Loucy (cell line): ENCODE measurements around the gene ANO5.

Source experiments
- H2AFZ ChIP-seq: fragments of 200-600 bp; sonication (generic); 2 replicates; pipeline ENCODE4 v1.6.0; 2016; ENCODE audit warnings: antibody characterized with exemption, mild to moderate bottlenecking, low read length, moderate library complexity
- H3F3A ChIP-seq: fragments of 200-600 bp; 2 replicates; pipeline ENCODE4 v1.6.0; 2016; ENCODE audit warnings: antibody characterized with exemption, low read depth, mild to moderate bottlenecking
- H3K27me3 ChIP-seq: fragments of 200-600 bp; sonication (generic); 2 replicates; pipeline ENCODE4 v1.6.1; 2014; ENCODE audit warnings: low read length, mild to moderate bottlenecking; ENCODE audit not compliant: insufficient read depth, poor library complexity, severe bottlenecking
- H3K36me3 ChIP-seq: fragments of 200-600 bp; sonication (generic); 2 replicates; pipeline ENCODE4 v1.6.1; 2016; ENCODE audit warnings: low read length; ENCODE audit not compliant: insufficient read depth
- H3K4me1 ChIP-seq: fragments of 200-600 bp; sonication (generic); 2 replicates; pipeline ENCODE4 v1.5.1; 2014; ENCODE audit warnings: low read length, mild to moderate bottlenecking; ENCODE audit not compliant: insufficient read depth, poor library complexity, severe bottlenecking
- H3K4me2 ChIP-seq: fragments of 200-600 bp; sonication (generic); 2 replicates; pipeline ENCODE4 v1.6.0; 2014; ENCODE audit warnings: antibody characterized with exemption, low read length, low read depth, mild to moderate bottlenecking; ENCODE audit not compliant: poor library complexity, severe bottlenecking
- H3K4me3 ChIP-seq: fragments of 200-600 bp; sonication (generic); 2 replicates; pipeline ENCODE4 v1.5.1; 2014; ENCODE audit warnings: low read length, mild to moderate bottlenecking, mixed read lengths; ENCODE audit not compliant: poor library complexity, severe bottlenecking
- H3K79me2 ChIP-seq: fragments of 200-600 bp; sonication (generic); 2 replicates; pipeline ENCODE4 v1.6.1; 2014; ENCODE audit warnings: low read length; ENCODE audit not compliant: insufficient read depth
- H3K9ac ChIP-seq: fragments of 200-600 bp; sonication (generic); 2 replicates; pipeline ENCODE4 v1.6.0; 2014; ENCODE audit warnings: mild to moderate bottlenecking, low read depth, low read length, moderate library complexity; ENCODE audit not compliant: poor library complexity, severe bottlenecking
- H3K9me2 ChIP-seq: fragments of 200-600 bp; sonication (generic); replicated peaks from 2 replicates; pipeline ENCODE4 v1.6.1; 2016; ENCODE audit warnings: low read depth, low read length, mixed read lengths
- H3K9me3 ChIP-seq: fragments of 200-600 bp; sonication (generic); 2 replicates; pipeline ENCODE4 v1.6.1; 2014; ENCODE audit warnings: mild to moderate bottlenecking, antibody characterized with exemption, low read length, low read depth; ENCODE audit not compliant: insufficient read depth
- H4K20me1 ChIP-seq: fragments of 200-600 bp; sonication (generic); 2 replicates; pipeline ENCODE4 v1.6.0; 2014; ENCODE audit warnings: antibody characterized with exemption, low read length, mild to moderate bottlenecking; ENCODE audit not compliant: insufficient read depth, poor library complexity, severe bottlenecking
- EZH2phosphoT487 ChIP-seq: fragments of 200-600 bp; IDR thresholded peaks from 2 replicates; pipeline ENCODE4 v1.6.1; 2018; ENCODE audit warnings: antibody characterized with exemption, mild to moderate bottlenecking, moderate library complexity, borderline replicate concordance
- TF ChIP-seq, protein P1 (sequence below): fragments of 200-600 bp; sonication (generic); conservative IDR thresholded peaks from 2 replicates; pipeline ENCODE4 v1.5.1; 2014; ENCODE audit warnings: mild to moderate bottlenecking, antibody characterized with exemption, low read length

ANO5 gene

DNA sequence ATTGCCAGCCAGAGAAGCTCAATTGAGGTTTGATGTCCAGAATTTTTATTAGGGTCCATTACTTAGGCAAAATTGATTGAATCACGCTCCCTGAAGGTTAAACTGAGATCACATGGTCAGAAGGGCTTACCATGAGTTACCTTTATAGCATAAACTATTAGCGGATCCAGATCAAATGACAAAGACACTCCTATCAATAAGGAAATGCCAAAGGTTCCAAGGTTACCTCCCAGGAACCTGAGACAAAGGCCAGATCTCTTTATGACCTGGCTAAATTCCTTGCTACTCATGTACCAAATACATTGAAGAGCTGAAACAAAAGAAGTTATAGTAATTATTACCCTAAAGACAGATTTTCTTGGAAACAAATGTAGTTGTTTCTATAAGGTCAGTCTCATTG is 27.8 kb upstream of the ANO5 start:
- Histone ChIP-seq H3K27me3 (no peaks in the 10 kb centered on the region), H3K9me2 (no peaks in the 10 kb centered on the region), H3K4me2 (no peak overlapping the region), H4K20me1 (no peaks in the 10 kb centered on the region), H3K4me1 (no peaks in the 10 kb centered on the region), H3F3A (no peaks in the 10 kb centered on the region), H2AFZ (no peak overlapping the region), H3K9ac (no peak overlapping the region), H3K9me3 (no peaks in the 10 kb centered on the region), H3K36me3 (no peaks in the 10 kb centered on the region), H3K79me2 (no peaks in the 10 kb centered on the region), H3K4me3 (no peak overlapping the region)
- TF ChIP-seq, protein P1, sequence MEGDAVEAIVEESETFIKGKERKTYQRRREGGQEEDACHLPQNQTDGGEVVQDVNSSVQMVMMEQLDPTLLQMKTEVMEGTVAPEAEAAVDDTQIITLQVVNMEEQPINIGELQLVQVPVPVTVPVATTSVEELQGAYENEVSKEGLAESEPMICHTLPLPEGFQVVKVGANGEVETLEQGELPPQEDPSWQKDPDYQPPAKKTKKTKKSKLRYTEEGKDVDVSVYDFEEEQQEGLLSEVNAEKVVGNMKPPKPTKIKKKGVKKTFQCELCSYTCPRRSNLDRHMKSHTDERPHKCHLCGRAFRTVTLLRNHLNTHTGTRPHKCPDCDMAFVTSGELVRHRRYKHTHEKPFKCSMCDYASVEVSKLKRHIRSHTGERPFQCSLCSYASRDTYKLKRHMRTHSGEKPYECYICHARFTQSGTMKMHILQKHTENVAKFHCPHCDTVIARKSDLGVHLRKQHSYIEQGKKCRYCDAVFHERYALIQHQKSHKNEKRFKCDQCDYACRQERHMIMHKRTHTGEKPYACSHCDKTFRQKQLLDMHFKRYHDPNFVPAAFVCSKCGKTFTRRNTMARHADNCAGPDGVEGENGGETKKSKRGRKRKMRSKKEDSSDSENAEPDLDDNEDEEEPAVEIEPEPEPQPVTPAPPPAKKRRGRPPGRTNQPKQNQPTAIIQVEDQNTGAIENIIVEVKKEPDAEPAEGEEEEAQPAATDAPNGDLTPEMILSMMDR: no peak
- TF ChIP-seq EZH2phosphoT487: no peak

DNA sequence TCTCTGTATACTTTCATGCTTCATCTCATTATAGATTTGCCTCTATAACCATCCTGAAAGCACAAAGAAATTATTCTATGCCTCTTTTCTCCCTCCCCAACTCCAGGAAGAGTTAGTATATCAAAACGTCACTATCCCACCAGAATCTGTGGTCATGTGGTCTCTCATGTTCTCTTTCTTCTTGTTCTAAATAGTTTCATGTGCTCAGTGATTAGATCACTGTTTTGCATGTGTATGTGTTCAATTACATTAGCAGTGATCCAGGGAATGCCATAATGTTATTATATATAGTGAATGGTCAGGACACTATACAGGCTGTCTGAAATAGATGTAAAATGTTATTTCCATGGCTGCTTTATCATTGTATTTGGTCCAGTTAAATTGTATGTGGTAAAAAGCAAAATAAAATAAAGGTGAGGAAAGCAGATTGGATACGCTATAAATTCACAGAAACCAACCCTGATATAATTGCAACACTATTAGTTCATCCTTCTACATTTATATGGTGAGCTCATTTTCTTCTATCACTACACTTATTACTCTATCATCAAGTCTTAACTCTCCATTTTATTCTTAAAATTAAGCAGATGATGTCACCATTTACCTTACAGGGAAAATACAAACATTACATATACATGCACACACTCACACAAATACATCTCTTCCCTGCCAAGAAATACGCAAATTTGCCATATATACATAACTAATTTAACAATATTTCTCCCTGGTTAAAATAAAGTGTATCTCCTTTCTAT is 26.9 kb upstream of the ANO5 start:
- no peaks in the 10 kb centered on the region for H4K20me1 ChIP-seq
- no peak overlapping the region for H2AFZ ChIP-seq
- no peak overlapping the region for H3K4me3 ChIP-seq
- TF ChIP-seq, protein P1: no peak
- no peak for TF ChIP-seq EZH2phosphoT487
- H3K9me3 ChIP-seq: no peaks in the 10 kb centered on the region
- no peak overlapping the region for H3K9ac ChIP-seq
- no peak overlapping the region for H3K4me2 ChIP-seq
- H3F3A ChIP-seq: no peaks in the 10 kb centered on the region
- H3K79me2 ChIP-seq: no peaks in the 10 kb centered on the region
- no peaks in the 10 kb centered on the region for H3K9me2 ChIP-seq
- H3K27me3 ChIP-seq: no peaks in the 10 kb centered on the region
- H3K36me3 ChIP-seq: no peaks in the 10 kb centered on the region
- no peaks in the 10 kb centered on the region for H3K4me1 ChIP-seq

DNA sequence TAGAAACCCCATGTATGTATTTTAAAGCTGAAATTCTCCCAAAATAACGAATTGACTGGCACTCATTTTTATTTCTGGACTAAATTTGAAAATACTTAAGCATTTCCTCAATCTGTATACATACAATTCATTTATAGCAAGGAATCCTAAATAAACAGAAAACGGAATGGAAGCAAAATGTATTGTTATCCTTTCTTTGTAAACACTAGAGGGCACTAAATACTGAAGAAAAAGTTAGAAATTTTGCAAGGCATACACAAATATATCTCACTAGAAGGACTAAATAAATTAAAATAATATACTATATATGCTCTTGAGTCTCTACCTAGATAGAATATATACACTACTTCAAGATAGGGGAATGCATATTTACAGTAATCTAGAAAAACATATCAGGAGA is 23.1 kb upstream of the ANO5 start:
- Histone ChIP-seq H3K4me2 (no peak overlapping the region), H3K9me2 (no peaks in the 10 kb centered on the region), H3K4me1 (no peaks in the 10 kb centered on the region), H2AFZ (no peak overlapping the region), H3K4me3 (no peak overlapping the region), H3F3A (no peaks in the 10 kb centered on the region), H3K9me3 (no peaks in the 10 kb centered on the region), H3K27me3 (no peaks in the 10 kb centered on the region), H3K79me2 (no peaks in the 10 kb centered on the region), H4K20me1 (no peaks in the 10 kb centered on the region), H3K9ac (no peak overlapping the region), H3K36me3 (no peaks in the 10 kb centered on the region)
- TF ChIP-seq, protein P1: peak; percentile 49
- no peak for TF ChIP-seq EZH2phosphoT487
